ENCODE measurements around the gene EFNA5.
"Not testable (repeated sequence)": the region's sequence is repeated elsewhere in the genome, so short reads cannot be mapped to it uniquely, and the experiment has no call there.

- not testable (repeated sequence) for TF ChIP-seq CTCF, EP300 (IDR thresholded peaks at IDR 0.05)
These were observed 176.6 kb downstream of the EFNA5 start for GRCh38 chr5:107494129-107494528.
